Measurements from ENCODE around the gene TP73.
A peak's percentile ranks its signal among the peaks of the same experiment; 100 is the strongest.

The TP73 gene

GRCh38 chr1:3674100-3675094 lies 22.1 kb downstream of the TP73 start:
- no peak for DNase-seq

DNA sequence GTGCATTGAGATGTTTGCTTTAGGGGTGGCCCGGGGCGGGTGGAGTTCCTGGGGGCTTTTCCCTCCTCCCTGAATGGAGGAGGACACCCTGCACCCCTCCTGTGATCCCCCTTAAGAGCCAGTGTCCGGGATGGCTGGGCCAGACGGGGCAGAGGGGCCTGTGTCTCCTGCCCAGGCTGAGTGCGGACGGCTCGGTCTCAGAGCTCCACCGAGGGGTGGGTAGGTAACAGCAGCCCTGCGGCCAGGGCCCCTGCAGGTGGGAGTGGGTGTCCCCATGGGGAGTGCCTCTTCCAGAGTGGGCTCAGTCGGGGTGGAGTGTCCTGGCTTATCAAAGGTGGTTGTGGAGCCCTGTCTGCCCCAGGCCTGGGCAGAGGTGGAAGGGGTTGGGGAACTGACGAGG lies 23.1 kb downstream of the TP73 start:
- no peak for DNase-seq

DNA sequence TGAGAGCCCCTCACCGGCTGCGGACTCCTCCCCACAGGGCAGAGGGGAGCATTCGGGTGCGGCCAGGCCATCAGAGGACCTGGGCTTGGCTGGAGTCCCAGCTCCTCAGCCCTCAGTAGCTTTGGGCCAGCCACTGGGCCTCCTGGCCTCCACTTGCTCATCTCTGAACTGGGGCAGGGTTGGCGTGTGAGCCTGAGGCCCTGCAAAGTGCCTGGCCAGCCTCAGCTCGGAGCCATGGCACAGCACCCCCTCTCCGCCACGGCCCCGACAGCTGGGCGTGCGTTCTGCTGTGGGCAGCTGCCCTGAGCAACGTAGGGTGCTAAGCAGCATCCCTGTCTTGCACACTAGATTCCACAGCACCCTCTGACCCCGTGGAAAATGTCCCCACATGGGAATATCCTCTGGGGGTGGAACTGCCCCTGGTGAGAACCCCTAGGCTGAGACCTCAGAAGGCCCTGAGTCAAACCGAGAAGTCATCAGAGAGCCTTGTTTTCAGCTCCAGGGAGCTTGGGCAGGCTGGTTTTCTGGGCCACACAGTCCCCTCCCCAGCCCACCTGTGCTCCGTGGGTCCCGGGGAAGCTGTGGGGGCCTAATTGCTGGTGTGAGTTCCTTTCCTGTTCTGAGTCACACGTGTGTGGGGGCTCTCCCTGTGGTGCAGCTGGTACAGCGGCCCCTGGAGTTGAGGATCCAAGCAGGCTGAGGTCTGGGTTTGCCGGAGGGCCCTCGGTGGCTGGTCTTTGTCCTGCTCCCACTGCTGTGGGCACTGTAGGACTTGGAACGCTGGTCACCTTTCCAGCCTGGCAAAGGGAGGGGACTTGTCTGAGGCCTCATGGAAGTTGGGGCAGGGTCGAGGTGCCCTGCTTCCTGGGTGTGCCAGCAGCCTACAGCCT lies 24.5 kb downstream of the TP73 start:
- DNase-seq: peak; percentile 29

- peak; percentile 72 for DNase-seq
These were observed 25.2 kb downstream of the TP73 start for GRCh38 chr1:3677484-3677883.

DNA sequence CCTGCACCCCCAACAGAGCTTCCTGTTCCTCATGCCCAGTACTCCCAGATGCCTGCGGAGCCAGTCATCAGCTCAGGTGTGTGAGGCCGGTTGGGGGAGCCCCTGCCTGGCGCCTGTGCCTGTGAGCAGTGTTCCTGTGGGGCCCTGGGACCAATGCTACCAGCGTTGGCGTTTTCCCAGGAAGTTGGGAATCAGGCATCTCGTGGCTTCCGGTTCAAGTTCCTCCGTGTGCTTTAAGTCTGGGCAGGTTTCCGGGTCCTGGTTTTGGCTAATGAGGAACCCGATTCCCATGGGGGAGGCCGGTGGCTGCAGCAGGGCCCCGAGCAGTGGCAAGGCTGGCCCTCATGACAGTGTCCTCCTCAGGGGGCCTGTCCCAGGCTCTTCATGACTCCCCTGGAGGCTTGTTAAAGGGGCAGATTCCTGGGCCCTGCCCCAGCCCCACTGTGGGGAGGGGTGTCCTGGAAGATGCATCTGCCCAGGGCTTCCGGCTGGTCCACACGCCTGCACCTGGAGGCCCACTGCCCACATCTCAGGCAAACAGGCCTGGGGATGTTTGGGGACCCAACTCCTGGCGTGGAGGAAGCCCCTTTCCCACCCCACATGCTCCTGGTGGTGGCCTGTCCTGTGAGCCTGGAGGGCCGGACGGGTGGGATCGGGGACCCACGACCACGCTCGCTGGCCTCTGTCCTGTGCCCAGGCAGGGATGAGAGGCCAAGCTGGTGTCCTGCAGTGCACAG lies 26.2 kb downstream of the TP73 start:
- no peak for DNase-seq

DNA sequence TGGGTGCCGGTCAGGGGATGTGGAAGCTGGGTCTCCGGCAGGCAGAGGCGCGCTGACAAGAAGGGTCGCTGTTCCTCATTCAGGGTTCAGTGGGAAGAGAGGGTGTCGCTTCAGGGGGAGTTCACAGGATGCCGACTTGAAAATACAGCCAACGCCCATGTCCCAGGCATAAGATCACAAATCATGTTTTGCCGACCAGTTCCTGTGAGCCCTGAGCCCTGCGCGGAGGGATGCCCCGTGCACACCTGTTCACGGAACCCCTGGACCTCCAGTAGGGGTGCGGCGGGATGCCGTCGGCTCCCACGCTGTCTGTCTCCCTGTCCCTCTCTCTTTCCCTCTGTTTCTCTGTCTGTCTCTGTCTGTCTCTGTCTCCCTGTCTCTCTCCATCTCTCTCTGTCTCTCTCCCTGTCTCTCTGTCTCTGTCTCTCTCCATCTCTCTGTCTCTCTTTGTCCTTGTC lies 26.8 kb downstream of the TP73 start:
- DNase-seq: peak; percentile 45

GRCh38 chr1:3679799-3680453 lies 27.6 kb downstream of the TP73 start:
- no peak for DNase-seq

- no peak for DNase-seq
These were observed 28.3 kb downstream of the TP73 start for GRCh38 chr1:3680488-3681230.

DNA sequence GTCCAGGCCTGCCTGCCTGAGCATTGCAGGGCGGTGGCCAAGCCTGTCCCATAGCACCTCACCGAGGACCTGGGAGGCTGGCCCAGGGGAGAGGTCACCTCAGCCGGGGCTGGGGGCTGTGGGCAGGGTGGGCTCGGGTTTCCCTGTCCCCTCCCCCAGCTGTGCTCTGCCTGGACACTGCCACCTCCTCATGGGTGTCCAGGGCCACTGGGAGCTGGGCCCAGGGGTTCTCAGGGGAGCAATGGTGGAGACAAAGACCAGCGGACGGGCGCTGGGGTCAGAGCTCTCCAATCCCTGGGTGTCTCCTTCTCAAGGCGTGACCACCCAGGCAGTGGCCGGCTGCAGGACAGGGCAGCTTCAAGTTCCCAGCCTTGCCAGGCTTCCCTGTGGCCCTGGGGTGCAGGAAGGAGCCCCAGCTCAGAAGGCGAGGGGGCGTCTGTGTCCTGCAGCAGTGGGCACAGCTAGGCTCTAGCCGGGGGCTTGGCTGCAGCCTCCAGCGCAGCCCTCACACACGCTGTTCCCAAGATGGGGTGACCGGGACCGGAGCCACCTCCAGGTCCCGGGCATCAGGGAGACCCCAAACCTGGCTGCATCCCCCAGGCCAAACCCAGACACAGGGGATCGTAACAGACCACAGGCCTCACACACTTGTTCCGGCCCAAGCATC lies 29.0 kb downstream of the TP73 start:
- no peak for DNase-seq

DNA sequence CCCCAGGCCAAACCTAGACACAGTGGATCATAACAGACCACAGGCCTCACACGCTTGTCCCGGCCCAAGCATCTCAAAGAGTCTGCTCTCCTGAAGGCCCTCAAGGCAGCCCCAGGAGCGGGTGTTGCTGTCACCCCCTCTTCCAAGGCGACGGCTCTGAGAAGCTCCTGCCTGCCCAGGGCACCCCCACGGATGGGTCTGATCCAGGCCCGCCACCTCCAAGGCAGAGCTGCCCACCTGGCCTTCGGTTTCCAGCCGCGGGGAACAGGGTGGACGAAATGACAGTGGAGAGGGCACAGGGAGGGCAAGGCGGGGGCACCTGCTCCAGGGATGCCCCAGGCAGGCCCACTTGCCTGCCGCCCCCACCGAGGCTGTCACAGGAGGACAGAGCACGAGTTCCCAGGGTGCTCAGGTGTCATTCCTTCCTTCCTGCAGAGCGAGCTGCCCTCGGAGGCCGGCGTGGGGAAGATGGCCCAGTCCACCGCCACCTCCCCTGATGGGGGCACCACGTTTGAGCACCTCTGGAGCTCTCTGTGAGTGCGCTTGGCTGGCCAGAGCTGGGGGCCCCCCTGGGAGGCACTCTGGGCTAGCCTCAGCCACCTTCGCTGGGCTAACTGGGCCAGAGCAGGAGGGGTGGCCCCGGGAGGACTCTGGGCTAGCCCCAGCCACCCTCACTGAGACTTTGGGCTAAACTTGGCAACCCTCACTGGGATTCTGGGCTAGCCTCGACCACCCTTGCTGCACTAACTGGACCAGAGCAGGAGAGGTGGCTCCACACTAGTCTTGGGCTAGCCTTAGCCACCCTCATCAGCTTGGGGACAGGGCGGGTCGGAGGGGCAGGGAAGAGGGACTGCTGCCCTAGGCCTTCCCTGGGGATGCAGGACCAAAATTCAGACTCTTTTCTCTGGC lies 29.8 kb downstream of the TP73 start:
- no peak for DNase-seq

GRCh38 chr1:3683197-3683596 lies 30.9 kb downstream of the TP73 start:
- no peak for DNase-seq

DNA sequence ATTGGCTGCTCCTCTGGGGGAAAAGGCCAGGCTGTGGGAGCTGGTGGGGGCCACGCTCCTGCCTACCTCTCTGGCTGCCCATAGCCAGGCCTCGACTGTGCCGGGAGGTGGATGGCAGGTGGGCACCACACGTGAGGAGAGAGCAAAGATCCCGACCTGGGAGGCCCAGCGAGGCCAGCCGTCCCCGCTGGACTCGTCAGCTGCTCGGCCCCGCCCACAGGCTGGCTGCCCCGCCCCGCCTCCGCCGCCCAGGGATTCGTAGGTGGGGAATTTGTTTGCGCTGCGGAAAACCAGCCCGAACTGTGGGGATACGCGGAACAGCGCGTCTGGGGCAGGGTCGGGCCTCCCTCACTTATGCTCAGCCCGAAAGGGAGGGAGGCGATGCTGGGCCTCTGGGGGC lies 31.7 kb downstream of the TP73 start:
- no peak for DNase-seq

GRCh38 chr1:3685222-3685621 lies 32.9 kb downstream of the TP73 start:
- DNase-seq: no peak

DNA sequence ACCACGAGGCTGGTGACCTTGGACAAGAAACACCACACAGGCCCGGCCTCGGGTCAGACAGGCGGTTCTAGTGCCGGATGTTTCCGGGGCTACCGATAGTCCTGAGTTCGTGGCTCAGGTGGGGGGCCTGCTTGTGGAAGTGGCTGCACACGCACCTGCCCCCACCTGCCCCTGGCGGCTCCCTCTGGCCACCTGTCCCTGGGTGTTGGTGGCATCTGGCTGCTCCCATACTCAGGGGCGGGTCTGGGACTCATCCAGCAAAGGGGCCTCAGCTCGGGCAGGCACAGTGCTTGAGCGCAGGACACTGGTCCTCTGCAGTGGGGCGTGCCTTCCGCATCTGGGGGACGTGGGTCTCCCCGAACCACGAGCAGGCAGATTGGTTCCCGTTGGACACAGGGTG lies 33.6 kb downstream of the TP73 start:
- DNase-seq: no peak

DNA sequence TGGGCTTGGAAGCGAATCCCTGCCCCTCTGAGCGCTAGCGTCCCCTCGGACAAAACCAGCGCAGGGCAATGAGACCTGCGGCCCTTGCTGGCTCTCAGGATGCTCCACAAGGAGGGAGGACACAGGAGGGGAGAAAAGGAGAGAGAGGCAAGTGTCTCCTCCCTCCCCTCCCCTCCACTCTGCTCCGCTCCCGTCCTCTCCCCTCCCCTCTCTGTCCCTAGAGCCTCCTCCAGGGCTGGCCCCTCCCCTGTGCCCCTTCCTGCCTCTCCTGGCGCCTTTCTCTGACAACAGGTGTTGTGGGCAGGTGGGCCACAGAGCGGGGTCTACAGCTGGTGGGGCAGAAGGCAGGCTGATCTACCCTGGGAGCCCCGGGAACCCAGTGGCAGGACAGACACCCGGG lies 35.2 kb downstream of the TP73 start:
- DNase-seq: no peak

DNA sequence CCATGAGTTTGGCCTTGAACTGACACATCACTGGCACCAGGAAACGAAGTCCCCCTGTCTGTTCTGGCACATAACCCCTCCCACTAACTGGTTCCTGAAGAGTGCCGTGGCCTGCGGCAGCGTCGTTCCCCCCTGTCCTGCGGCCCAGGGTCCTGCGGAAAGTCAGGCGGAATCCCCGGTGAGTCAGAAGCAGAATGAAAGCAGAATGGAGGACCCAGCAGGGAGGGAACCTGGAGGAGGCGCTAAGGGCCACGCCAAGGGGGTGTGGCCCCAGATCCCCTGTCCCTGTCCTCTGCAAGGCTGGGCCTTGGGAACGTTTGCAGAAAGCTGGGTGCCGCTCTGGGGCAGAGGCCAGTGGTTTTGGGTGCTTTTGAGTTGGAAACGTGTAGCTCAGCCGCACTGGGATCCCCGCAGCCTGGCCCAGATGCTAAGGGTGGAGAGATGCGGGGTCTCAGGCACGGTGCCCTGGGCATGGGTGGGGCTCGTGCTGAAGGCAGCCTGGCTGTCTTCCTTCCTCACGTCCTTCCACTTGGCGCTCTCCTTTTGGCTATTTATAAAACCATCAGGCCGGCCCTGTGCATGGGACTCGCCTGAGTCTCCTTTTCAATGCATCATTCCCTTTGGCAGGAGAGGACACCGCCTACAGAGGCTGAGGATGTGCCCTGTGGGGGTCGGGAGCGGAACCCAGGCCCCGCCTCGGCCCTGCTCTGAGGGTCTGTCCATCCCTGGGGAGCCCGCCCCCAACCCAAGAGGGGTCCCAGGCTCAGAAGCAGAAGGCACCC lies 36.2 kb downstream of the TP73 start:
- DNase-seq: no peak

DNA sequence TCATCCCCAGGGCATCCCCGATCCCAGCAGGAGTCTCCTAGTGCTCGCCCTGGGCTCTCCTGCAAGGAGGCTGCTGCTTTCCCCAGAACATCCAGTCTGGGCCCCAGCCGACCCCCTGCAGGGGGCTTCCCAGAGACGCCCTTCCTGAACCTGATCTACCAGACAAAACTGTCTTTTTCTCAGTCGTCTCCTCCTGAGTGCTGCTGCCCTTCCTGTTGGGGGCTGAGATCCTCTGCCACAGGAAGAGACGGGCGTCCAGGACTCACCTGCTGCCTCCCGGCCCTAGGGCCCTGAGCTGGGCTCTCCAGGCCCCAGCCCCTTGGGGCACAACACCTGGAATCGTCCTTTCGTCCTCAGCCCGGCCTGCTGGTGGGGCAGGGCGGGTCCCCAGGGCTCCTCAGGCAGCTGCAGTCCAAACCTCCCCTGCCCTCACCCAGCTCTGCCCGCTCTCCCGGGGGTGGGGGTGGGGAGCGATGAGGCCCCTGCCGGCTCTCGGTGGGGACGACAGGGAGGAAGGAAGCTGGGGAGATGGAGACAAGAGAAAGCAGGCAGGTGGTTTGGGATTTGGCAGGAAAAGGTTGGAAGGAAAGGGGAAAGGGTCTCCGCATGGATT lies 36.9 kb downstream of the TP73 start:
- no peak for DNase-seq

- DNase-seq: no peak
These were observed 38.2 kb downstream of the TP73 start for GRCh38 chr1:3690282-3691065.
